GM18499 (cell line): ENCODE measurements around the gene CALCOCO1.
"Not testable (repeated sequence)": the region's sequence is repeated elsewhere in the genome, so short reads cannot be mapped to it uniquely, and the experiment has no call there.

ENCODE experiments used
- ATAC-seq: cut with Tn5 transposase; IDR thresholded peaks from one replicate; pipeline ENCODE4 v1.9.1; 2021; ENCODE audit warnings: moderate number of reproducible peaks; ENCODE audit not compliant: insufficient read depth, unreplicated experiment

Gene CALCOCO1, protein sequence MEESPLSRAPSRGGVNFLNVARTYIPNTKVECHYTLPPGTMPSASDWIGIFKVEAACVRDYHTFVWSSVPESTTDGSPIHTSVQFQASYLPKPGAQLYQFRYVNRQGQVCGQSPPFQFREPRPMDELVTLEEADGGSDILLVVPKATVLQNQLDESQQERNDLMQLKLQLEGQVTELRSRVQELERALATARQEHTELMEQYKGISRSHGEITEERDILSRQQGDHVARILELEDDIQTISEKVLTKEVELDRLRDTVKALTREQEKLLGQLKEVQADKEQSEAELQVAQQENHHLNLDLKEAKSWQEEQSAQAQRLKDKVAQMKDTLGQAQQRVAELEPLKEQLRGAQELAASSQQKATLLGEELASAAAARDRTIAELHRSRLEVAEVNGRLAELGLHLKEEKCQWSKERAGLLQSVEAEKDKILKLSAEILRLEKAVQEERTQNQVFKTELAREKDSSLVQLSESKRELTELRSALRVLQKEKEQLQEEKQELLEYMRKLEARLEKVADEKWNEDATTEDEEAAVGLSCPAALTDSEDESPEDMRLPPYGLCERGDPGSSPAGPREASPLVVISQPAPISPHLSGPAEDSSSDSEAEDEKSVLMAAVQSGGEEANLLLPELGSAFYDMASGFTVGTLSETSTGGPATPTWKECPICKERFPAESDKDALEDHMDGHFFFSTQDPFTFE

GRCh38 chr12:53727310-53728041 is at the start of gene CALCOCO1:
TSS of gene CALCOCO1 (minus strand) at chr12:53727452. CDS start at chr12:53725242, 2,210 bp downstream.
- ATAC-seq, result peak; percentile 95

DNA sequence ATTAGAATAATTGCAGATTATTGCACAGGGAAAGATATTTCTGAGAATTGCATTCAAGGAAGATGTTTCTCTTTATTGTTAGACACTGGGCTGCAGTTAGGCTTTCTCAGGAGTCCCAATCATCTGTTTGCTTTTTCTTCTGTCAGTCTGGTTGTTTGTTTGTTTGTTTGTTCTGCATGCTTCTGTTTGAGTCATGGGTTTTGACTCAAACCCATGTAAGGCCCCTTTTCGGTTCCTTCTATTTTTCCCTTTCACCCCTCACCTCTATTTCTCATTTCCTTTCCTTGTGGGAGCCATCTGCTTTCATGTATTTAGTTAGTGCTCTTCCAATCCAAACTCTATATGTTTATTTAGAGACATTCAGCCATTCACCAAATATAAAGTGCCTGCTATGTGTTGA is 49.6 kb upstream of the CALCOCO1 start:
- ATAC-seq, result no peak

GRCh38 chr12:53775478-53776145 is 48.4 kb upstream of the CALCOCO1 start:
- ATAC-seq, result no peak

- no peak for ATAC-seq
Observed at GRCh38 chr12:53770281-53770680, 43.0 kb upstream of the CALCOCO1 start.

DNA sequence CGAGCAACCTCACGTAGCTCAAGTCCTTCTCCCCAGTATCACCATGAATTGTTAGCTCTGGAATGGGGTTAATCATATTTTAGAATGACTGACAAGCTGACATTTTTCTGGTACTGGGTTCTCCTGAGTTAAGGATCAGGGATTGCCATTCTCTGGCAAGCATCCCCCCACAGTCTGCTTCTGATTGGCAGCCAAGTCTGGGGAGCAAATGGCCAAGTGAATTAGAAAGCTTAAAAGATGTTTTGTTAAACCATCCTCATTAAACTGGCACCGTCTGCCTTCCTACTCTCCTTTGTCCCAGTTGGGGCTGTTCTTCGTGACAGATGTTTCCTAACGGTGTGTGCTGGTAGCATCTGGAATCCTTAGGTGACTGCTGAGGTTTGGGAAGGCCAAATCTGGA is 41.7 kb upstream of the CALCOCO1 start:
- no peak for ATAC-seq

GRCh38 chr12:53766881-53767280 is 39.6 kb upstream of the CALCOCO1 start:
- no peak for ATAC-seq

DNA sequence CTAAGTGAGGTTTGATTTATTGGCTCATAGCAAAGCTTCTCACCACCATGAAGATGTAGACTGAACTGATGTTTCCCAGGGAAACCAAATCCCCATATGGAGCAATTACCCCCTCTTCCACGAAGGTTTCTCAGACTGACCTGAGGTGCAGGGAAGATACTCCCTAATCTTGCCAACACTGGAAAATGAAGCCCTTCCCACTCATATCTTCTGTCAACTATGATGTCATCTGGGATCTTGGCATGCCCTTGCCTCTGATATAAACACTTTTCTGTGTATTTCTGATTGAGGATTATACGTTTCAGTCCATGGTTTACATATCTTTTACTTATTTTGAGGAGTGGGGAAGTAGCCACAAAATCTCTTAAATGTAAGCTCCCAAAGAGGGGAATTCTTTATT is 38.6 kb upstream of the CALCOCO1 start:
- no peak for ATAC-seq

- ATAC-seq, result no peak
Observed at GRCh38 chr12:53764615-53765014, 37.4 kb upstream of the CALCOCO1 start.

DNA sequence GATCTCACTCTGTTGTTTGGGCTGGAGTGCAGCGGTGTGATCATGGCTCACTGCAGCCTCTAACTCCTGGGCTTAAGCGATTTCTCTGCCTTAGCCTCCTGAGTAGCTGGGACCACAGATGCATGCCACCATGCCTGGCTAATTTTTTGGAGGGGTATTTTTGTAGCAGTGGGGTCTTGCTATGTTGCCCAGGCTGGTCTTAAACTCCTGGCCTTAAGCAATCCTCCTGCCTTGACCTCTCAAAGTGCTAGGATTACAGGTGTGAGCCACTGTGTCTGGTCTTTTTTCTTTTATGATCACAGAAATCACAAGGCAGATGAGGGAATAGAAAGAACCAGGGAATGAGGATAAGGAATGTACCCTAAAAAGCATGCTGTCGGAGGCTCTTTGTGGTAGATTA is 35.5 kb upstream of the CALCOCO1 start:
- ATAC-seq, result not testable (repeated sequence)

DNA sequence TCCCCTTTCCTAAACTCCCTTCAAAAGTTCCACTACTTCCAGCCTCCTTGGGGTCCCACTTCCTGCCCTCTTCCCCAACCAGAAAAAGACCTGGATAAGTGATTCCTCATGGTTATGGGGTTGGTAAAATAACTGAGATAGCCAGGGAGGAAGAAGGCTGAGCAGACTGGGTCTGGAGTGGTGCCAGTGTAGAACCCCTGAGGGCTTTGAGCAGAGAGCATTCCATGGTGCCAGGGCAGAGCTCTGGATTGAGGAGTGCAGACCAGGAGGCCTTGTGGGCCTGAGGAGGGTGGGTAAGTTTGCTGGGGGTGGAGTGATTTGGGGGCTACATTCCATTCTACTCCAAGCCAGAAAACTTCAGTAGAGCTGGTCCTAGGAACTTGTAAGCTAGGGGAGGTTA is 34.1 kb upstream of the CALCOCO1 start:
- no peak for ATAC-seq

- no peak for ATAC-seq
Observed at GRCh38 chr12:53759261-53759660, 32.0 kb upstream of the CALCOCO1 start.

GRCh38 chr12:53758730-53759103 is 31.5 kb upstream of the CALCOCO1 start:
- ATAC-seq, result no peak

DNA sequence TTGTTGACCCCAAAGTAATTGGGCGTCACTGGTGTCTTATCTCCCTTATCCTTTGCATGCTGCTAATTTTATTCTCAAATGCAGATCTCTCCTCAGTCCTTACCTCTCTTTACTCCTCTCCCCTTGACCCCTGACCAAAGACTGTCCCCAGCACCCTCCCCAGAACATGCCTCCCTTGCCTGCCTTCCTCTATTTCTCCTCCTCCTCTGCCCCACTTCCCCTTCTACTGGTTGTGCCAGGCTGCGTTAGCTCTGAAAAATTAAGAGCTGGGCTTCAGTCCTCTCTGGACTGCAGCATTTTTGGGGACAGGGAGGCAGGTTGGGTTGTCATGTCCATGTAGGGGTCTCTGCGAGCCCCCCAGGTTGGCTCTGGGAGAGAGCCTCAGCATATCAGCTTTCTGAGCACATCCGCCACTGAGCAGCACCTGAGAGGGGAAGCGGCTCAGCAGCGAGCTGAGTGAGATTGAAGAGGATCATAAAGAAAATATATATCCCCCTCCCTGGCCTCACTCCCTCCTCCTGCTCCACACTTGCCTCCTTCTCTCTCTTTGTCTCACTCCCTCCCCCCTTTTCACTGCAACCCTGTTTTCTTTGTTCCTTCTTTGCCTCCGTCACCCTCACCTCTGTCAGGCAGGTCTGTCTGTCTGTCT is 31.0 kb upstream of the CALCOCO1 start:
- ATAC-seq, result no peak

DNA sequence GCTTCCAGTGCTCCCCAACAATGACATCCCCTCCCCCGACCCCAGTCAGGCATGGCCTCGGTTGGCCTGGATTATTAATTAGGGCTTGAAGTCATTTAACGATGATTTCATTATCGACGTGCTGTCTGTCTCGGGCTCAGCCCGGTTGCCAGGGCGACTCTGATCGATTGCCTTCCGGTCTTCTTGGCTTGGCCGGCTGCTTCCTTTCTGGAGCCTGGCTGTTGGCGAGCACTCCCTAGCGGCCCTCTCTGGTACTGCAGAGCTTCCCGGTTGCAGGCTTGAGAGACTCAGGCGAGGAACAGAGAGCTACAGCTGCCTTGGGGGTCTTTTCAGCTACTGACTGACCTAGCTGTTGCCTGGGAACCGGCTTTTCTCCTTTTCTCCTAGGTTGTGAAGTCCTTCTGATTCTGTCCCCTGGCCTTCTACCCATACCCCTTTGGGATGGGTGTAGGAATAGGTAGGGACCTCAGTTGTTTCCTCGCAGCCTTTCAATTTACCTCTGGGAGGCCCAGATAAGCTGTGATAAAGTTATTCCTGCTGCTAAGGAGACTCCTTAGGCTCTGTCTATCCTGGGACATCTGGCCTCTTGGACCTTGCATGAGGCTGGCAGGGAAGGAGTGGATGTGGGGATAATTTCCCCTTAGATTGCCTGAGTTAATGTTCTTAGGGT is 30.0 kb upstream of the CALCOCO1 start:
- peak; percentile 38 for ATAC-seq

DNA sequence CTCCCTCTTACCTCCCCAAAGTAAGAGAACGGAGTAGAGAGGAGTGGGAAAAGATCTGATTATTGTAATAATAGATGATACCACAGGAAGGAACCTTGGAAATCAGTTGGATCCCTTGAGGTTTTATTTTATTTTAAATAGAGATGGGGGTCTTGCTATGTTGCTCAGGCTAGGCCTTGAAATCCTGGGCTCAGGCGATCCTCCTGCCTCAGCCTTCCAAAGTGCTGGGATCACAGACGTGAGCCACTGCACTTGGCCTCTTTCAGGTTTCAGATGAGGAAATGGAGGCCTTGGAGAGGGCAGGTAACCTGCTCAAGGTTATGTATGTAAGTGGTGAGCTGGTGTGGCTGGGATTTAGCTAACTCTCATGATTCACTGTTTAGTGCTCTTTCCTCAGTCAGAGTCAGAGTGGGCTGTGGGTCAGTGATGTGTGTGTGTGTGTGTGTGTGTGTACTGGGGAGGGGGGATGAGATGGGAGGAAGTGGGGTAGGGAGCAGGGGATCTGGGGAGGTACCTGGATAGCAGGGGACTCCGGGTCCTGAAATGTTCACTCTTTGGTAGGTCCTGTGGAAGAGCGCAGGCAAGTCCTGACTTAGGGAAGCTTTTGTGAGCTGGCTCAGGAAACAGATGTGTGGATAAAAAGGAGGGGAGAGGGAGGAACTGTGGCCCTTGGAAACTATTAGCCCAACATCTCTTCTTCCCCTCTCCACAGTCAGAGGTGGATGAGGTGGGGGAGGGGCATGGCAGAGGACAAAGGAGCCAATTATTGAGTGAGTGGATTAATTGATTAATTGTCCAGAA is 29.2 kb upstream of the CALCOCO1 start:
- ATAC-seq, result no peak

- no peak for ATAC-seq
Observed at GRCh38 chr12:53755893-53756292, 28.6 kb upstream of the CALCOCO1 start.

DNA sequence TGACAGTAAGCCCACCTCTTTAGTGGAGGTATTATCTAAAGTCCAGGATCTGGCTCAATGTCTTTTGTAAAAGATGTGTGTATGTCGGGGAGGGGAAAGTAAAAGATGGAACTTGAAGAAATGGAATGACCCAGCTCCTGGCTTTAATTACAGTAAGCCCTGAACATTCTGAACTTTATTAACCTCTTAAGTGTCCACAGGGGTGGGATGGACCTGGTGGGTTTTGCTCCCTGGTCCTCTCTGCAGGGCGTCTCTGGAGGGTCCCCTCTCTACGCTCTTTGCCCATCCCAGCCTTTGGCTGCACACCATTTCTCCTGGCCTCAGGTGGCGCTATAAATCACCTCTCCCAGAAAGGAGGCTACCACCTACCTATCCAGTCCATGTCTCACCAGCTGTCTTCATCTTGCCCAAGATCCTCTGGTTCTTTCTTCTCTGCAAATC is 28.2 kb upstream of the CALCOCO1 start:
- no peak for ATAC-seq

- no peak for ATAC-seq
Observed at GRCh38 chr12:53754633-53755264, 27.5 kb upstream of the CALCOCO1 start.
